Lower leg skin (tissue), 3 donors: Measurements from ENCODE around the gene RAB5IF.

ENCODE experiments used
- POLR2A ChIP-seq, 2 donors: fragments of 450-650 bp; IDR thresholded peaks; one replicate each; pipeline ENCODE4 v1.6.1; 2016 to 2017; ENCODE audit warnings: antibody characterized with exemption in 2 of 2, mild to moderate bottlenecking in 1 of 2, moderate library complexity in 1 of 2
- TF ChIP-seq, protein P1 (sequence below), 3 donors: fragments of 450-650 bp; IDR thresholded peaks; one replicate each; pipeline ENCODE4 v1.5.1; 2016; ENCODE audit warnings: antibody characterized with exemption in 3 of 3, mild to moderate bottlenecking in 3 of 3, moderate library complexity in 2 of 3

- TF ChIP-seq, protein P1, sequence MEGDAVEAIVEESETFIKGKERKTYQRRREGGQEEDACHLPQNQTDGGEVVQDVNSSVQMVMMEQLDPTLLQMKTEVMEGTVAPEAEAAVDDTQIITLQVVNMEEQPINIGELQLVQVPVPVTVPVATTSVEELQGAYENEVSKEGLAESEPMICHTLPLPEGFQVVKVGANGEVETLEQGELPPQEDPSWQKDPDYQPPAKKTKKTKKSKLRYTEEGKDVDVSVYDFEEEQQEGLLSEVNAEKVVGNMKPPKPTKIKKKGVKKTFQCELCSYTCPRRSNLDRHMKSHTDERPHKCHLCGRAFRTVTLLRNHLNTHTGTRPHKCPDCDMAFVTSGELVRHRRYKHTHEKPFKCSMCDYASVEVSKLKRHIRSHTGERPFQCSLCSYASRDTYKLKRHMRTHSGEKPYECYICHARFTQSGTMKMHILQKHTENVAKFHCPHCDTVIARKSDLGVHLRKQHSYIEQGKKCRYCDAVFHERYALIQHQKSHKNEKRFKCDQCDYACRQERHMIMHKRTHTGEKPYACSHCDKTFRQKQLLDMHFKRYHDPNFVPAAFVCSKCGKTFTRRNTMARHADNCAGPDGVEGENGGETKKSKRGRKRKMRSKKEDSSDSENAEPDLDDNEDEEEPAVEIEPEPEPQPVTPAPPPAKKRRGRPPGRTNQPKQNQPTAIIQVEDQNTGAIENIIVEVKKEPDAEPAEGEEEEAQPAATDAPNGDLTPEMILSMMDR (IDR thresholded peaks at IDR 0.05), result peak in 1 of 3 donors; percentile 99
- TF ChIP-seq POLR2A (IDR thresholded peaks at IDR 0.05), result no peak
Observed at GRCh38 chr20:36605399-36606157, at the start of gene RAB5IF.
